ENCODE measurements around the gene GGA1.

GRCh38 chr22:37599153-37599552 is 9.5 kb upstream of the GGA1 start:
- TF ChIP-seq, protein P1, sequence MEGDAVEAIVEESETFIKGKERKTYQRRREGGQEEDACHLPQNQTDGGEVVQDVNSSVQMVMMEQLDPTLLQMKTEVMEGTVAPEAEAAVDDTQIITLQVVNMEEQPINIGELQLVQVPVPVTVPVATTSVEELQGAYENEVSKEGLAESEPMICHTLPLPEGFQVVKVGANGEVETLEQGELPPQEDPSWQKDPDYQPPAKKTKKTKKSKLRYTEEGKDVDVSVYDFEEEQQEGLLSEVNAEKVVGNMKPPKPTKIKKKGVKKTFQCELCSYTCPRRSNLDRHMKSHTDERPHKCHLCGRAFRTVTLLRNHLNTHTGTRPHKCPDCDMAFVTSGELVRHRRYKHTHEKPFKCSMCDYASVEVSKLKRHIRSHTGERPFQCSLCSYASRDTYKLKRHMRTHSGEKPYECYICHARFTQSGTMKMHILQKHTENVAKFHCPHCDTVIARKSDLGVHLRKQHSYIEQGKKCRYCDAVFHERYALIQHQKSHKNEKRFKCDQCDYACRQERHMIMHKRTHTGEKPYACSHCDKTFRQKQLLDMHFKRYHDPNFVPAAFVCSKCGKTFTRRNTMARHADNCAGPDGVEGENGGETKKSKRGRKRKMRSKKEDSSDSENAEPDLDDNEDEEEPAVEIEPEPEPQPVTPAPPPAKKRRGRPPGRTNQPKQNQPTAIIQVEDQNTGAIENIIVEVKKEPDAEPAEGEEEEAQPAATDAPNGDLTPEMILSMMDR (IDR thresholded peaks at IDR 0.05; ENCODE audit: low read length) = no peak
- no peak for TF ChIP-seq EZH2 (IDR thresholded peaks at IDR 0.05; ENCODE audit: borderline replicate concordance, low read length)

Measured in OCI-LY1 (cell line).